ENCODE results near the gene SMG7. TPM values are rescaled to one million over a fixed set of nuclear protein-coding genes. Genes with fewer than 3 reads are reported as not detected.

SMG7 gene
- polyA plus RNA-seq, 1 donor from 2014 or later, result 19.1 TPM

DNA sequence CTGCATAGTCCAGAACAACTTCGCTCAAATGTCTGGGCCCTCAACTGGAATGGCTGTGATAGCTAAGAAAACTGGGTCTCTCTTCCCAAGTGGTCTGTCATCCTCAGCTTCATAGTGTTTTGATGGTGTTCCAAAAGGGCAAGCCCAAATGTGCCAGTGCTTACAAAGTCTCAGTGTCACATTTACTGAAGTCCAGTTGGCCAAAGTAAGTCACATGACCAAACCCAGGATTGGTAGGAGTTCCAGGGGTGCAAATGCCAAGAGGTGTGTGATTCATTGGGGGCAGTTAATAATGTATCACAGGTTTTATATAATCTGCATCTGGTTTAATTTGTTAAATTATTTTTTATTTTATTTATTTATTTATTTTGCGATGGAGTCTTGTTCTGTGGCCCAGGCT lies 24.9 kb downstream of the SMG7 start:
- no peak overlapping the region for H3K4me3 ChIP-seq (ENCODE audit: low read length)
- no peak overlapping the region for H2AFZ ChIP-seq (ENCODE audit: low read depth, low read length)
- H3K9me2 ChIP-seq (ENCODE audit: insufficient read depth, low read length), result no peaks in the 10 kb centered on the region
- H3K4me2 ChIP-seq (ENCODE audit: low read length), result no peak overlapping the region
- H3K27ac ChIP-seq (ENCODE audit: low read length), result no peak overlapping the region
- TF ChIP-seq, protein P1, sequence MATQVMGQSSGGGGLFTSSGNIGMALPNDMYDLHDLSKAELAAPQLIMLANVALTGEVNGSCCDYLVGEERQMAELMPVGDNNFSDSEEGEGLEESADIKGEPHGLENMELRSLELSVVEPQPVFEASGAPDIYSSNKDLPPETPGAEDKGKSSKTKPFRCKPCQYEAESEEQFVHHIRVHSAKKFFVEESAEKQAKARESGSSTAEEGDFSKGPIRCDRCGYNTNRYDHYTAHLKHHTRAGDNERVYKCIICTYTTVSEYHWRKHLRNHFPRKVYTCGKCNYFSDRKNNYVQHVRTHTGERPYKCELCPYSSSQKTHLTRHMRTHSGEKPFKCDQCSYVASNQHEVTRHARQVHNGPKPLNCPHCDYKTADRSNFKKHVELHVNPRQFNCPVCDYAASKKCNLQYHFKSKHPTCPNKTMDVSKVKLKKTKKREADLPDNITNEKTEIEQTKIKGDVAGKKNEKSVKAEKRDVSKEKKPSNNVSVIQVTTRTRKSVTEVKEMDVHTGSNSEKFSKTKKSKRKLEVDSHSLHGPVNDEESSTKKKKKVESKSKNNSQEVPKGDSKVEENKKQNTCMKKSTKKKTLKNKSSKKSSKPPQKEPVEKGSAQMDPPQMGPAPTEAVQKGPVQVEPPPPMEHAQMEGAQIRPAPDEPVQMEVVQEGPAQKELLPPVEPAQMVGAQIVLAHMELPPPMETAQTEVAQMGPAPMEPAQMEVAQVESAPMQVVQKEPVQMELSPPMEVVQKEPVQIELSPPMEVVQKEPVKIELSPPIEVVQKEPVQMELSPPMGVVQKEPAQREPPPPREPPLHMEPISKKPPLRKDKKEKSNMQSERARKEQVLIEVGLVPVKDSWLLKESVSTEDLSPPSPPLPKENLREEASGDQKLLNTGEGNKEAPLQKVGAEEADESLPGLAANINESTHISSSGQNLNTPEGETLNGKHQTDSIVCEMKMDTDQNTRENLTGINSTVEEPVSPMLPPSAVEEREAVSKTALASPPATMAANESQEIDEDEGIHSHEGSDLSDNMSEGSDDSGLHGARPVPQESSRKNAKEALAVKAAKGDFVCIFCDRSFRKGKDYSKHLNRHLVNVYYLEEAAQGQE (IDR thresholded peaks at IDR 0.05; ENCODE audit: borderline replicate concordance), result no peak
- TF ChIP-seq RAD21 (conservative IDR thresholded peaks at IDR 0.05) (no peak), MXI1 (conservative IDR thresholded peaks at IDR 0.05; ENCODE audit: poor library complexity, severe bottlenecking) (no peak)
- no peak overlapping the region for H3K9ac ChIP-seq (ENCODE audit: low read length)
- peaks cover 47% of the 10 kb centered on the region for H3K79me2 ChIP-seq (replicated peaks; ENCODE audit: insufficient read depth, low read length)
- H4K20me1 ChIP-seq (ENCODE audit: insufficient read depth), result no peaks in the 10 kb centered on the region
- H3K36me3 ChIP-seq (ENCODE audit: insufficient read depth, low read length), result no peaks in the 10 kb centered on the region
- no peaks in the 10 kb centered on the region for H3K27me3 ChIP-seq (ENCODE audit: insufficient read depth, low read depth, low read length)
- H3F3A ChIP-seq (ENCODE audit: insufficient read depth, low read length, poor library complexity, severe bottlenecking), result no peaks in the 10 kb centered on the region
- H3K9me3 ChIP-seq (ENCODE audit: low read length), result no peaks in the 10 kb centered on the region

DNA sequence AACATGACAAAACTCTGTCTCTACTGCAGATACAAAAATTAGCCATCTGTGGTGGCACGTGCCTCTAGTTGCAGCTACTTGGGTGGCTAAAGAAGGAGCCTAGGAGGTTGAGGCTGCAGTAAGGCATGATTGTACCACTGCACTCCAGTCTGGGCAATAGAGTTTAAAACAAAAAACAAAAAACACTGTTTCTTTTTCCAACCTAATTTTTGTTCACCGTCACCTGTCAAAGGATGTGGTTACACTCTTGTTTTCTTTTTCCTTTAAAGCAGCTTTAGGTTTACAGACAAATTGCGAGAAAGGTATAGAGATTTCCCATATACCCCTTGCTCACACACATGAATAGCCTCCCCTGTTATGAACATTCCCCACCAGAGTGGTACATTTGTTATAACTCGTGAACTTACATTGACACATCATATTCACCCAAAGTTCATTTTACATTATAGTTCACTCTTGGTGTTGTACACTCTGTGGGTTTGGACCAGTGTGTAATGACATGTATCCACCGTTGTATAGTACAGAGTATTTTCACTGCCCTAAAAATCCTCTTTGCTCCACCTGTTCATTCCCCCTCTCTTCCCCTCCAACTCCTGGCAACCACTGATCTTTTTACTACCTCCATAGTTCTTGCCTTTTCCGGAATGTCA lies 26.2 kb downstream of the SMG7 start:
- Histone ChIP-seq H3K9ac (ENCODE audit: low read length) (no peak overlapping the region), H3K9me2 (ENCODE audit: insufficient read depth, low read length) (no peaks in the 10 kb centered on the region), H3K4me2 (ENCODE audit: low read length) (no peak overlapping the region), H3F3A (ENCODE audit: insufficient read depth, low read length, poor library complexity, severe bottlenecking) (no peaks in the 10 kb centered on the region), H3K9me3 (ENCODE audit: low read length) (no peaks in the 10 kb centered on the region), H3K36me3 (ENCODE audit: insufficient read depth, low read length) (no peaks in the 10 kb centered on the region), H3K27me3 (ENCODE audit: insufficient read depth, low read depth, low read length) (no peaks in the 10 kb centered on the region), H3K79me2 (replicated peaks; ENCODE audit: insufficient read depth, low read length) (peaks cover 49% of the 10 kb centered on the region), H3K27ac (ENCODE audit: low read length) (no peak overlapping the region), H4K20me1 (ENCODE audit: insufficient read depth) (no peaks in the 10 kb centered on the region), H2AFZ (ENCODE audit: low read depth, low read length) (no peak overlapping the region), H3K4me3 (ENCODE audit: low read length) (no peak overlapping the region)
- TF ChIP-seq POLR2AphosphoS5 (IDR thresholded peaks at IDR 0.05) (no peak), TAF1 (IDR thresholded peaks at IDR 0.05; ENCODE audit: low read depth) (no peak), MXI1 (conservative IDR thresholded peaks at IDR 0.05; ENCODE audit: poor library complexity, severe bottlenecking) (no peak), EP300 (conservative IDR thresholded peaks at IDR 0.05; ENCODE audit: poor library complexity, severe bottlenecking) (no peak), SMC3 (conservative IDR thresholded peaks at IDR 0.05; ENCODE audit: poor library complexity) (no peak), RAD21 (conservative IDR thresholded peaks at IDR 0.05) (no peak), EZH2 (IDR thresholded peaks at IDR 0.05; ENCODE audit: borderline replicate concordance, insufficient read depth, low read length, poor library complexity, severe bottlenecking) (no peak)
- TF ChIP-seq, protein P2, sequence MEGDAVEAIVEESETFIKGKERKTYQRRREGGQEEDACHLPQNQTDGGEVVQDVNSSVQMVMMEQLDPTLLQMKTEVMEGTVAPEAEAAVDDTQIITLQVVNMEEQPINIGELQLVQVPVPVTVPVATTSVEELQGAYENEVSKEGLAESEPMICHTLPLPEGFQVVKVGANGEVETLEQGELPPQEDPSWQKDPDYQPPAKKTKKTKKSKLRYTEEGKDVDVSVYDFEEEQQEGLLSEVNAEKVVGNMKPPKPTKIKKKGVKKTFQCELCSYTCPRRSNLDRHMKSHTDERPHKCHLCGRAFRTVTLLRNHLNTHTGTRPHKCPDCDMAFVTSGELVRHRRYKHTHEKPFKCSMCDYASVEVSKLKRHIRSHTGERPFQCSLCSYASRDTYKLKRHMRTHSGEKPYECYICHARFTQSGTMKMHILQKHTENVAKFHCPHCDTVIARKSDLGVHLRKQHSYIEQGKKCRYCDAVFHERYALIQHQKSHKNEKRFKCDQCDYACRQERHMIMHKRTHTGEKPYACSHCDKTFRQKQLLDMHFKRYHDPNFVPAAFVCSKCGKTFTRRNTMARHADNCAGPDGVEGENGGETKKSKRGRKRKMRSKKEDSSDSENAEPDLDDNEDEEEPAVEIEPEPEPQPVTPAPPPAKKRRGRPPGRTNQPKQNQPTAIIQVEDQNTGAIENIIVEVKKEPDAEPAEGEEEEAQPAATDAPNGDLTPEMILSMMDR (IDR thresholded peaks at IDR 0.05; ENCODE audit: poor library complexity, severe bottlenecking), result no peak
- TF ChIP-seq, protein P1 (IDR thresholded peaks at IDR 0.05; ENCODE audit: borderline replicate concordance), result no peak

Data from neural cell (in vitro differentiated cells).